ENCODE results near the gene ZNF718. TPM values are rescaled to one million over a fixed set of nuclear protein-coding genes. Genes with fewer than 3 reads are reported as not detected.

ZNF718 gene
- total and polyA plus RNA-seq, 2 of the 8 experiments (the other 6 are each of a cell fraction or from before 2014, with no cell fraction given): 3.3 to 19.5 TPM

DNA sequence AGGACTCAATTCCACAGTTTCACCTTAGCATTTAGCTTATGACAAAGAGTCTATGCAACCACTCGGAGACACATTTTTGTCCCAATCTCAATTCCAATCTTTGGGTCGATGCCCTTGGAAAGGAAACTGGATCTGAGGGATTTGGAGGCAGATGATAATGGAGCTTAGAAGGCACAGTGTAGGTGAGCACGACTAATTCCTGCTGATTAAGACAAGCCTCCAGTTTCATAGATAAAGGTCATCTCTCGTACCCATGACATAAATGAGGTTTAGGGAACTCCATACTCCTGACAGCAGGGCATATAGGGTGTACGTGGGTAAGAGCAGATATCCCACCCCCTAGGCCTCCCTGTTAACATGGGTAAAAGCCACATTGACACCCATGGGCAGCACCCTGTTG lies 24.4 kb upstream of the ZNF718 start:
- no peak overlapping the region for H3K4ac ChIP-seq (replicated peaks; ENCODE audit: insufficient read length, low read depth, low read length)
- no peak overlapping the region for H3K56ac ChIP-seq (replicated peaks; ENCODE audit: insufficient read length, low read depth, low read length)
- no peaks in the 10 kb centered on the region for H3K23me2 ChIP-seq (ENCODE audit: low read depth, low read length)
- H3K14ac ChIP-seq (ENCODE audit: insufficient read length): no peak overlapping the region
- H3K4me3 ChIP-seq (ENCODE audit: extremely low read depth in 1 of 4, insufficient read depth in 2 of 4, low read depth in 3 of 4, low read length in 4 of 4): no peak overlapping the region
- ChIA-PET CTCF (ENCODE audit: partially characterized antibody) (no interaction called here), POLR2A (ENCODE audit: partially characterized antibody) (interaction anchor here (0.9 to 3.8 kb wide), 3 partner anchors 10 to 153 kb away, joined by 3 to 11 read pairs (median 5); partner anchors contain the start of gene ZNF718)
- no peak for DNase-seq (ENCODE audit: low read depth in 1 of 2, low spot score in 2 of 2)
- no peak overlapping the region for H3K27ac ChIP-seq (ENCODE audit: low read depth, low read length)
- no peak overlapping the region for H3K23ac ChIP-seq (ENCODE audit: insufficient read length)
- H3K36me3 ChIP-seq (ENCODE audit: control insufficient read depth in 2 of 4, insufficient read depth in 4 of 4, low read length in 3 of 4): no peaks in the 10 kb centered on the region
- H4K91ac ChIP-seq (replicated peaks; ENCODE audit: insufficient read length, low read length): no peak overlapping the region
- no peak overlapping the region for H2BK120ac ChIP-seq (replicated peaks; ENCODE audit: low read depth, low read length)
- H3K79me1 ChIP-seq (ENCODE audit: low read depth, low read length): no peaks in the 10 kb centered on the region
- H3K18ac ChIP-seq (ENCODE audit: extremely low read depth, low read length): no peak overlapping the region
- H2AFZ ChIP-seq (ENCODE audit: low read length): no peak overlapping the region
- H2AK5ac ChIP-seq (ENCODE audit: low read depth, low read length): no peak overlapping the region
- no peak for TF ChIP-seq FOSL1 (IDR thresholded peaks at IDR 0.05; ENCODE audit: insufficient read depth, low read depth, low read length)
- no peak for TF ChIP-seq BACH1 (IDR thresholded peaks at IDR 0.05; ENCODE audit: low read length)
- TF ChIP-seq HDAC2 (IDR thresholded peaks at IDR 0.05; ENCODE audit: borderline replicate concordance in 1 of 2, low read depth in 2 of 2, low read length in 2 of 2): no peak
- no peak for TF ChIP-seq POLR2AphosphoS5 (IDR thresholded peaks at IDR 0.05; ENCODE audit: low read depth, low read length)
- TF ChIP-seq MAX (IDR thresholded peaks at IDR 0.05): no peak
- H2BK5ac ChIP-seq (ENCODE audit: low read depth, low read length): no peak overlapping the region
- 79% methylated on average over 5 of the region's 5 CpGs; no CpG with 5 or more reads in 1 of the 2 experiments for WGBS, 2 experiments (ENCODE audit: extremely low coverage in 1 of 2, insufficient coverage in 1 of 2, insufficient read length in 1 of 2, insufficient replicate concordance in 2 of 2, low coverage in 1 of 2, low lambda C conversion rate in 2 of 2, missing lambda C conversion rate in 1 of 2)
- no peak overlapping the region for H2BK15ac ChIP-seq (ENCODE audit: low read length)
- H4K8ac ChIP-seq (ENCODE audit: extremely low read depth, insufficient read depth, low read length): no peak overlapping the region
- no peak overlapping the region for H3K9ac ChIP-seq (replicated peaks in 1 of 4; ENCODE audit: extremely low read depth in 1 of 4, low read depth in 3 of 4, low read length in 3 of 4)
- FAIRE-seq: no peak
- 0 out of 7 replicates have a peak, but pooled peaks cover 0 to 2% (median 0%) of the 10 kb centered on the region in 4 experiments for H3K4me1 ChIP-seq (replicated peaks in 1 of 4; ENCODE audit: control insufficient read depth in 3 of 4, insufficient read depth in 4 of 4, low read length in 3 of 4)
- H4K5ac ChIP-seq (ENCODE audit: insufficient read length, low read depth, low read length): no peak overlapping the region
- H3K27me3 ChIP-seq (replicated peaks in 1 of 4; ENCODE audit: control insufficient read depth in 3 of 4, extremely low read depth in 1 of 4, insufficient read depth in 3 of 4, low read length in 3 of 4): peaks cover 0 to 2% (median 0%) of the 10 kb centered on the region in 4 experiments; a peak in 1 of 7 replicates
- no peak overlapping the region for H2BK20ac ChIP-seq (ENCODE audit: low read length)
- H3K4me2 ChIP-seq (ENCODE audit: insufficient read depth in 1 of 2, low read depth in 2 of 2, low read length in 2 of 2): no peak overlapping the region
- H4K20me1 ChIP-seq (replicated peaks in 1 of 2; ENCODE audit: control insufficient read depth in 1 of 2, insufficient read depth in 2 of 2, low read length in 2 of 2): no peaks in the 10 kb centered on the region
- no peak overlapping the region for H2BK12ac ChIP-seq (ENCODE audit: low read depth, low read length)
- H3K79me2 ChIP-seq (ENCODE audit: control insufficient read depth in 1 of 2, insufficient read depth in 2 of 2, low read length in 2 of 2): no peaks in the 10 kb centered on the region
- peaks cover 44 to 51% of the 10 kb centered on the region in 2 experiments for H3K9me3 ChIP-seq (ENCODE audit: insufficient read depth in 2 of 2, low read depth in 1 of 2, low read length in 1 of 2)
